Kidney tubule cell (primary cell): ENCODE results near the gene ZNF362.
"Not testable (repeated sequence)": the region's sequence is repeated elsewhere in the genome, so short reads cannot be mapped to it uniquely, and the experiment has no call there.

Source experiments
- DNase-seq: peaks from one replicate; pipeline ENCODE4 v3.0.0-alpha.2; 2018; ENCODE audit warnings: low spot score

Gene ZNF362

DNA sequence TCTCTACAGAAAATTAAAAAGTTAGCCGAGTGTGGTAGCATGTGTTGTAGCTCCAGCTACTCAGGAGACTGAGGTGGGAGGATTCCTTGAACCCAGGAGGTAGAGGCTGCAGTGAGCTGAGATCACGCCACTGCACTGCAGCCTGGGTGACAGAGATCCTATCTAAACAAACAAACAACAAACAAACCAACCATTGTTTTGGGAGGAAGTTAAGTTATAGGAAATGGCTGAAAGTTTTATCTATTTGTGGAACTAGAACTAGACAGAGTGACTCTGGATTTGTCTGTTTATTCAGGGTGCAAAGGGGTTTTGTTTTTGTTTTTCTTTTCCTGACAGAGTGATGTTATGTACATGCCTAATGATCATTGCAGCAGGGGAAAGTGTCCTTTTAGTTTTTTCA lies 31.0 kb downstream of the ZNF362 start:
- DNase-seq = no peak

DNA sequence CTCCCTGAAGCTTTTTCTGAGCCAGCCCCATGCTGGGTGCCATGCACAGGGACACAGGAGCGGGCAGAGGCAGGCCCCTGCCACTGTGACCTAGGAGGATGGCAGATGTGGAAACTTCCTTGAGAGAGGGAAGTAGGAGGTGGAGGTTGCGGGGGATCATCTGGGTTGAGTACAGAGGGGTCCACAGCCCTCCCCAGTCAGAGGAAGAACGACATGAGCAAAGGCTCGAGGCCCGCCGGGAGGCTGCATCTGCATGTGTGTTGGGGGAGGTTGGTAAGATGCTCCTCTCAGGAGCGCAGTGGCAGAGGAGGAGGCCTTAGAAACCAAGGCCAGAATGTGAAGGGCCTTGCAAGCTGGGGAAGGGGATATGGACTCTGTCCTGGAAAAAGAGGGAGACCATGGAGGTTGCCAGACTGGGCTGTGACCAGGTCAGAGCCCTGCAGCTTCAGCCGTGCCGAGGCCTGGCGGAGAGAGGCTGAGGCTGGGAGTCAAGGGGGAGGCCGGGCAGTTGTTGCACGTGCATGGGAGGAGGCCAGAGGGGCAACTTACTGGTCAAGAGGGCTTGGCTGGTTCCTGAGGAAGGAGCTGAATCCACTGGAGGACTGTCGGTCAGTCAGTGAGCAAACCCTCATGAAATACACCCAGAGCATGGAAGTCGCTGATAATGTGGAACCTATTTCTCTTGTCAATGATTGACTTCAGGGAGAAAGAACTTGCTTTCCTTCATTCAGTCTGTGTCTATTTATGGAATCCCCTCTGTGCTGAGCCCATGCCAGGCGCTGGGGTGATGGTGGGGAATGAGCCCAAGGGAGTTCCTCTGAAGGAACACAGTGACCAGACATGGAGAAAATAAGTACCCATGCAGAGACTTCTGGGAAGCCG lies 32.9 kb downstream of the ZNF362 start:
- no peak for DNase-seq

DNA sequence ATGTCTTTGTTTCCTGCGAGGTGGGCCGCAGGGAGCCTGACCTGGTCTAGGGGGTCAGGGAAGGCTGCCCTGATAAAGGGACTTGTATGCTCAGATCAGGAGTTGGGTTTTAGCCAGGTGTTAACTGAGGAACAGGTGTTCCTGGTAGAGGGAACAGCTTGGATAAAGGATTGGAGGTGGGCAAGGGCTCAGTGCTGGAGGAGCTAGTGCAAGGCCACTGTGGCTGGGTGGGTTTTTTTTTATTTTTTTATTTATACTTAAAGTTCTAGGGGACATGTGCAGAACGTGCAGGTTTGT lies 33.5 kb downstream of the ZNF362 start:
- DNase-seq = no peak

GRCh38 chr1:33290615-33291014 lies 34.3 kb downstream of the ZNF362 start:
- DNase-seq = not testable (repeated sequence)

DNA sequence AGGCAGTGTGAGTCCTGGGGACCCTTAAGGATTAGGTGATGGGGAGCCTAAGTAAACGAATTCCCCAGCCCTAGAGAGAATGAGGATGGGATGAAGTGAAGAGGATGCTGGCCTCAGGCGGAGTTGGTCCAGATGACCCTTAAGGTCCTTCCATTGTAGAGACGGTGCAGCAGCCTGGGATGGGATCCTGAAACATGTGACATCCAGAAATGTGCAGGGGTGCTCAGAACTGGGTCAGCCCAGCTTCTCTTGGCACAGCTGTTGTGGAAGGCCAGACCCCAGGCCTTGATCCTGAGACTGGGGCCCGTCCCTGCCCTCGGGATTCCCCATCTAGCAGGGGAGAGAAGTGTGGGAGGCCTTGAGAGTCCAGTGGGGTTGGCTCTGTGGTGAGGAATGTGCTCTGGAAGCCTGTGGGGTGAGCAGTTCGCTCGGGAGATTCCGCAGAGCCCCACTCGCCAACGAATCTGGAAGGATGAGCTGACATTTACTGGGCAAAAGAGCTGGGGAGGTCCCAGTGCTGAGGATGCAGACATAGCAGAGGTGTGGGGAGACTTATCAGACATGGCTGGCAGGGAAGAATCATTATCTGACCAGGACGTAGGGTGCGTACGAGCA lies 36.5 kb downstream of the ZNF362 start:
- no peak for DNase-seq

DNA sequence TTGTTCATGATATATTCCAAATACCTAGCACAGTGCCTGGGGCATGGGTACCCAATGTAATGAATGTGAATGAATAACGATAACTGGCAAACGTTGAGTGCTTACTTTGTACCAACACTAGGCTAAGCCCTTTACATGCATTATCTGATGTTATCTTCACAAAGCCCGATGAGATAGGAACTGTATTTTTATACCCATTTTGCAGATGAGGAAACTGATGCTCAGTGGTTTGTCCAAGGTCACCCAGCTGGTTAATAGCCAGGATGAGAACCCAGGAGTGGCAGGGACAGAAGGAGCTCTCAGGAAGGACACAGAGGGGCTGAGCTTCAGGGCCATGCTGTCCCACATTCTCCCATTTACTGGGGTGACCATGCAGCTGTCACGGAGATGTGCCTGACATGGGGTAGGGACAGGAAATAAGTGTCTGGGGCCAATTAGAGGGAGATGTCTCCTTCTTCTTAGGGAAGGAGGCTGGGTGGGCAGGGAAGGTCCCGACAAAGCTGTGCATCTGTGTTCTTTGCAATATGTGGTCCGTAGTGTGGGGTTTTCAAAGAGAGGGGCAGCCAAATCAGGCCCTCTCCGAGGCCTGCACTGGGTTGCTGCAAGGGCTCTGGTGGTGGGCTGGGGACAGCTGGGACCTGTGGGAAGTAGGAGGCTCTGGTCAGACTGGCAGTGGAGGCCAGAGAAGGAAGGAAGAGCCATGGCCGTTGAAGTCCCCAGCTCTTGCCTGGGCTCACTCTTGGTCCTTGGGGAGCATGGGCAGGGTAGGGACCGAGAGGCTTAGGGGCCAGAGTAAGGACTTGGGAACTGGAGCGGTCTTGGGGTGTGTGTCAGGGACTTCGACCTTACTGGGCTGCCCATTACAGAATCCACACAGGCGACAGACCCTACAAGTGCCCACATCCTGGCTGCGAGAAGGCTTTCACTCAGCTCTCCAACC lies 38.0 kb downstream of the ZNF362 start:
- DNase-seq = no peak

DNA sequence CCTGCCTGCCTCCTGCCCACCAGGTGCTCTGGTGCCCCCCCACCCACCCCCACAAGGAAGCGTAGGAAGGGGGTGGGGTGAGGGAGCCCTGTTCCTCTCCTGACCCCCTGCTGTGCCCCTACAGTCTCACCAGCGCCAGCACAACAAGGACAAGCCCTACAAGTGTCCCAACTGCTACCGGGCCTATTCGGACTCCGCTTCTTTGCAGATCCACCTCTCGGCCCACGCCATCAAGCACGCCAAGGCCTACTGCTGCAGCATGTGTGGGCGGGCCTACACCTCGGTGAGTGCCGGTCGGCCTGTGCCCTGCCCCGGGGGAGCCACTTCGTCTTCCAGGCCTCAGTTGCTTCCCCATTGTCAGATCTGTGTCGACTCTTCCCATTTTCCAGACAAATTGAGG lies 38.7 kb downstream of the ZNF362 start:
- no peak for DNase-seq

DNA sequence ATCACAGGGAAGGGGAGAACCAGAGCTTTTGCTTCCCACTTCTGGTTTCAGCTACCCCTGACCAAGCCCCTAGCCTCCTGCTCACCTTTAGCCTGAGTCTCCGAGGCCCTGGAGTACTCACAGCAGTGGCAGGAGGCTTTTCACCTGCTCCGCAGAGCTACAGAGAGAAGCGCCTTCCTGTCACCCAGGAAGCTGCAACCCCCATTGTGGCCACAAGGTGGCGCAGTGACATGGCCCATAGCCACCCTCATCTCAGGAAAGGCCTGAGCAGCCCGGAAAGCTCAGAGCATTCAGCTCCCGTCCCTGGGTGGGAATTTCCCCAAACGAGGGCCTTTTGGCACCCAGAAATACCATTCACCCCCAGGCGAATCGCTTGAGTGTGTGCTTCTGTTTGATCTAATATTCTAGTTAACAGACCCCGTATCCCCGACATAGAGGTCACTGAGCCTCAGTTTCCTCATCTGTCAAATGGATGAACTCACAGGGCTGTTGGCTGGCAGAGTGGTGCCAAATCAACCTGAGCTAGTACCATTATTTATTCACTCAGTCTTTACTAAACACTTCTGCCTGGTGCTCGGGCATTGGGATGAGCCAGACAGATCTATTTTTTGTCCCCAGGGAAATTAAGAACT lies 39.3 kb downstream of the ZNF362 start:
- peak; percentile 84 for DNase-seq

DNA sequence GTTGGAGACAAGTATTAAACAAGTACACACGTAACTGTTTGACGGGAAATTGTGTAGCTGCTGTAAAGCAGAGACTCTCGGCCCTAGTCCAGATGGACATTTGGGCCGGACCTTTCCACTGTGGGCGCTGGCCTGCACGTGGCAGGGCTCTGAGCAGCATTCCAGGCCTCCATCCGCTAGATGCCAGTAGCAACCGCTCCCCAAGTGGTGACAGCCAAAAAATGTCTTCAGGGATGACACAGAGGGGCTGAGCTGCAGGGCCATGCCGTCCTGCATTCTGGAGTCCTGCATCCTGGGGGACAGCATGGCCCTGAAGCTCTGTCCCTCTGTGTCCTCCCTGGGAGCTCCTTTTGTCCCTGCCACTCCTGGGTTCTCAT lies 39.8 kb downstream of the ZNF362 start:
- DNase-seq = no peak

DNA sequence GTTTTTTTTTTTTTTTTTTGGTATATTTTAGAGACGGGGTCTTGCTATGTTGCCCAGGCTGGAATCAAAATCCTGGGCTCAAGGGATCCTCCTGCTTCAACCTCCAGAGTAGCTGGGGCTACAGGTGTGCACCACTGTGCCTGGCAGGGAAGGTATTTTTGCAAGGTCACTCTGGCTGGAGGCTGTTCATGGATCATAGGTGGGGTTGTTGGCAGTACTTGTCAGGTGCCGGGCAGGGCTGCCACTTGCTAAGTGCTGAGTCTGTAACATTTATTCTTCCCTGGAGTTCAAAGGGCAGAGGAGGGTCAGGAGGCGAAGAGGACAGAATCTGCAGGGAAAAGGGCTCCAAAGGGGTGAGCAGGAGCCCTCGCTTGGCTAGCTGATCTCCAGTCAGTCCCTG lies 40.5 kb downstream of the ZNF362 start:
- no peak for DNase-seq

- no peak for DNase-seq
These were observed 41.8 kb downstream of the ZNF362 start for GRCh38 chr1:33297911-33298622.

GRCh38 chr1:33298623-33299277 lies 42.5 kb downstream of the ZNF362 start:
- DNase-seq = peak; percentile 65

DNA sequence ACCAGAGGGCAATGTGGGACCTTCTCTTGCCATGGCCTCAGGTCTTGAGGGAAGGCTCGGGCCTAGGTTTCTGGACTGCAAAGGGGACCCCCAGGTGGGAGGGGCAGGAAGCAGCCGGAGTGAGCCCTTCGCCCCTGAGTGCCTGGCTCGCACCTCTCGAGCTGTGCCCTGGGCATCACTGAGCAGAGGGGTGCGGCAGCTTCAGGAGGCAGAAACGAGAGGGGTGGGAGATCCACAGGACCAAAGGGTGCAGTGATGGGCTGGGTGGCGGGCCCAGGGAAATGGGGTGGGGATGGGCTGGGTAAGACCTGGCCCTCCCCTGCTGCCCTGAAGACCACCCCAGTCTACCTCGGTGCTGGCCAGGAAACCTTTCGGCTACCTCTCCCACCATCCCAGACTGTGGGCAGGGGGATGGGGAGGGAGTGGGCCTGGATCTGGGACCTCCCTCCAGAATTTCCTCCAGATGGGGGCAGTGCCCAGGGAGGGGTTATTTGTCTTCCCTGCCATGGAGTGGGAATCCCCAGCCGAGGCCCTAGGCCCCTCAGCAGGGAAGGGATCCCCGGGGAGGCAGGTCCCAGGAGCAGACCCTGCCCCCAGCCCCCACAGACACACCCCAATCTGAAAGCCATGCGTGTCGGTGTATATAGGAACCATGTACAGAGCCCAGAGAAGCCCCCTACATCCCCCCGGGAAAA lies 43.3 kb downstream of the ZNF362 start:
- DNase-seq = no peak

DNA sequence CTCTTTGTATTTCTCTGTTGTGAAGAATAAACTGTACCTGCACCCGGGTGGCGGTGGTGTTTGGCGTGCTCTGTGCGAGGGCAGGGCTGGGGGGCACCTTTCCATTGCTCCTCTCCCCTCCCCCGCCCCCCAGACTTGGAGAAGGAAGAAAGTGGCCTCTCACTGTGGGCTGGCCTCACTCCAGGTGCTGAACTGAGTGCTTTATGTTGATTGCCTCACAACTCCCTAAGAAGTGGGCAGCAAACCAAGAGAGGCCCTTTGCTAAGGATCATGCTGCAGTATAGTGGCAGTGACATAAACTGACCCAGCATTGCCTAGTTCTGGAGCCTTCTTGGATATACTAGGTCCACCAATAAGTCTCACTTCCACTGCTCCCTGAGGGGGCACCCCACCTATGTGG lies 44.4 kb downstream of the ZNF362 start:
- no peak for DNase-seq

- DNase-seq = no peak
These were observed 45.1 kb downstream of the ZNF362 start for GRCh38 chr1:33301273-33301984.

DNA sequence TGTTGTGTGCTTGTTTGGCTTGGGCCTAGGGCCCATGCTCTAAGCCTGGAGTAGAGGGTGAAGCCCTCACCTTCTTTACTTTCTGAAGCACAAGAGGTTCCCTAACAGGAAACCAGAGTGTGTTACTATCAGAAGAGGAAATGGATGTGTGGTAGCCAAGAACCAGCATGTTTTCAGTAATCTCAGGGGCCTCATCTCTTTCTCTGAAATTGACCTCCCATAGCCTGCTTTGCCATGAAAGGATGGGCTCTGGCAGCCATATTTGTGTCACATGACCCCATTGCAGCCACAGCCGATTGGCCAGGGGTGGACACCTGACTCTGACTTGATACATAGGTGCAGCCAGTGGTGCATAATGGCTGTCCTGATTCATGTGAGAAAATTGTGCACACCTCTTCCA lies 46.0 kb downstream of the ZNF362 start:
- peak; percentile 17 for DNase-seq

GRCh38 chr1:33305016-33305415 lies 48.7 kb downstream of the ZNF362 start:
- DNase-seq = no peak

- DNase-seq = no peak
These were observed 49.7 kb downstream of the ZNF362 start for GRCh38 chr1:33305816-33306652.
